ENCODE measurements around the gene BAIAP2L1.

Gene BAIAP2L1

DNA sequence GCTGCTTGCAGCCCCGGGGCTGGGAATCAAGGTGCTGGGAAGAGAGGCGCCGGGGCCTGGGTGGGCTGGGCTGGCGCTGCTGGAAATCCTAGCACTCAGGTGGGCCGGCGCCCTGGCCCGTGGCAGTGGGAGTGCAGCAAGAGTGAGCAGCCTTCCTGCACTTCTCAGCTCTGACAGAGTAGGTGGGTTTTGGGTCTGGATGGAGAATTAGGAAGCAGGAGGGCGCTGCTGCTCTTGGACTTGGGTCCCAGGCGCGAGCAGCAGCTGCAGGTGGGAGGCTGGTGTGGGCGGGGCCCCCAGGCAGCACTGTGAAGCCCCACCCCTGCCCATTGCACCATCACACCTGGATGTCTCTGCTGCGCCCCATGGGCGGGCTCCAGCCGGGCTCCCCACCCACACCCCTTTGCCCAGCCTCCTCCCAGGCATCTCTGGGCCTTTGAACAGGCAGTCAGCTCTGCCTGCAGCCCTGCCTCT is 113.4 kb downstream of the BAIAP2L1 start:
- H3K4me3 ChIP-seq (ENCODE audit: low read depth, low read length) = no peak overlapping the region
- no peak for TF ChIP-seq CTCF (IDR thresholded peaks at IDR 0.05; ENCODE audit: low read depth, low read length)

DNA sequence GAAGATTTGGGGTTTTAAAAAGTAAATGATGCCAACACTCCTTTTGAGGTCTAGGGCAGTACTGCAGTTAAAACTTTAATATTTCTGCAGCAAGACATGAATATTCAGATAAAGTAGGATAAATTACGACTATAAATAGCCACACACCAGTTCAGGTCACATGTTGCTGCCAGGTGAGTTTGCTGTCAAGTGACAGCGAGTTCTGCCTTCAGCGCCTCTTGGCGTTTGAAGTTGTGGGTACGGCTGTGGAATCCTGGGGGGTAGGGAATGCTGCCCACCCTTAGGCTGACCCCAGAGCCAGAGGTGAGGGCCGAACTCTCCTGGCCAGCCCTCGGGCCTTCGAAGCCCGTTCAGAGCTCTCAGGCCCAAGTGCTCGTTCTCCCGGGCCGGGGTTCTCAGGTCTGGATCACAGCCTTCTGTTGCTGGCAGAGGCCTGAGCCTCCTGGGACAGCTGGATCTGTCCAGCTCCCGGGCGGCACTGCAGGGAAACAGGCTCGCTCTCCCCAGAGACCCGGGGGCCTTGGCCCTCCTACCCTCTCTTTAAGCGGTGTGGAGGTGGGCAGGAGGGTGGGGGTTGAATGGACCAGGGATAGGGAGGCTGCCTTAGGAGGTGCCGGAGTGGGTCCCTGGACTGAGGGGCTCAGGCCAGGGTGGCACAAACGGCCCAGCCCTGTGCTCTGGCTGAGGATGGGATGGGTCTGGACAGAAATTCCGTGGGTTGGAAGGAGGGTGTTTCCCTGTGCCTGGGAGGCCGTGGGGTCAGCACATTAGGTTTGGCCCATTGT is 114.0 kb downstream of the BAIAP2L1 start:
- peak overlapping the region; percentile 36 for H3K4me3 ChIP-seq (ENCODE audit: low read depth, low read length)
- no peak for TF ChIP-seq CTCF (IDR thresholded peaks at IDR 0.05; ENCODE audit: low read depth, low read length)

DNA sequence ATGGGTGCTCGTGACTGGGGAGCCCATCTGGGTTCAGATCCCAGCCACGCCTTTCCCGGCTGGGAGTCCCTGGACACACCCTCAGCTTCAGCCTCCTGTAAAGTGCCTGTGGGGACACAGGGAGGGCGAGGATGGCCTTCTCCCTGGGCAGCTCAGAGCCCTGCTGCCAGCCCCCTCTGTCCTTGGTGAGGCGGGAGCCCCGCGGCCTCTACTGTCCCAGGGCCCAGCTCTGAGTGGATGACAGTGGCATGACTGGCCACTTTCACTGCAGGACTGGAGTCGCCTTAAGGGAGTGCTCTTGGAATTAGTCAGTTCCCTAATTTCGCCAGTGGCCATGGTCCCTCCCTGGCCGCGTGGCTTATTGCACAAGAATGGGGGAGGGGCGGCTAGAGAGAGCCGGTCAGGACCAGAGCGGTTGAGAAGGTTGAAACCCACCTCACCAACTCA is 114.8 kb downstream of the BAIAP2L1 start:
- TF ChIP-seq CTCF (IDR thresholded peaks at IDR 0.05; ENCODE audit: low read depth, low read length) = no peak
- H3K4me3 ChIP-seq (ENCODE audit: low read depth, low read length) = peak overlapping the region; percentile 36

- H3K4me3 ChIP-seq (ENCODE audit: low read depth, low read length) = peak overlapping the region; percentile 89
- no peak for TF ChIP-seq CTCF (IDR thresholded peaks at IDR 0.05; ENCODE audit: low read depth, low read length)
These were observed 115.5 kb downstream of the BAIAP2L1 start for GRCh38 chr7:98285157-98286092.

- H3K4me3 ChIP-seq (ENCODE audit: low read depth, low read length) = peak overlapping the region; percentile 89
- no peak for TF ChIP-seq CTCF (IDR thresholded peaks at IDR 0.05; ENCODE audit: low read depth, low read length)
These were observed 116.4 kb downstream of the BAIAP2L1 start for GRCh38 chr7:98284335-98285036.

GRCh38 chr7:98283887-98284222 is 117.0 kb downstream of the BAIAP2L1 start:
- peak overlapping the region; percentile 89 for H3K4me3 ChIP-seq (ENCODE audit: low read depth, low read length)
- TF ChIP-seq CTCF (IDR thresholded peaks at IDR 0.05; ENCODE audit: low read depth, low read length) = no peak

Measured in WI38 (cell line).